Subcutaneous adipose tissue (tissue), 4 donors: ENCODE measurements around the gene RHO. TPM values are rescaled to one million over a fixed set of nuclear protein-coding genes. Genes with fewer than 3 reads are reported as not detected.

Experiments
- CTCF ChIP-seq: fragments of 450-650 bp; IDR thresholded peaks from one replicate; pipeline ENCODE4 v1.5.1; 2016; ENCODE audit warnings: low read depth, mild to moderate bottlenecking, control low read depth, antibody characterized with exemption, moderate library complexity
- total RNA-seq, 4 donors: library from RNA; depleted of rRNA; stranded (reverse); fragments of >200 nt; gene quantifications; one replicate each; pipeline ENCODE4 v1.1.0, GENCODE V29; 2016

Gene RHO
- total RNA-seq: not detected

DNA sequence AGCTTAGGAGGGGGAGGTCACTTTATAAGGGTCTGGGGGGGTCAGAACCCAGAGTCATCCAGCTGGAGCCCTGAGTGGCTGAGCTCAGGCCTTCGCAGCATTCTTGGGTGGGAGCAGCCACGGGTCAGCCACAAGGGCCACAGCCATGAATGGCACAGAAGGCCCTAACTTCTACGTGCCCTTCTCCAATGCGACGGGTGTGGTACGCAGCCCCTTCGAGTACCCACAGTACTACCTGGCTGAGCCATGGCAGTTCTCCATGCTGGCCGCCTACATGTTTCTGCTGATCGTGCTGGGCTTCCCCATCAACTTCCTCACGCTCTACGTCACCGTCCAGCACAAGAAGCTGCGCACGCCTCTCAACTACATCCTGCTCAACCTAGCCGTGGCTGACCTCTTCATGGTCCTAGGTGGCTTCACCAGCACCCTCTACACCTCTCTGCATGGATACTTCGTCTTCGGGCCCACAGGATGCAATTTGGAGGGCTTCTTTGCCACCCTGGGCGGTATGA, at the start of gene RHO:
TSS of gene RHO (plus strand) at position 51 of the 512 bp plus-strand sequence. CDS start at position 146, 95 bp downstream.
- TF ChIP-seq CTCF: no peak

DNA sequence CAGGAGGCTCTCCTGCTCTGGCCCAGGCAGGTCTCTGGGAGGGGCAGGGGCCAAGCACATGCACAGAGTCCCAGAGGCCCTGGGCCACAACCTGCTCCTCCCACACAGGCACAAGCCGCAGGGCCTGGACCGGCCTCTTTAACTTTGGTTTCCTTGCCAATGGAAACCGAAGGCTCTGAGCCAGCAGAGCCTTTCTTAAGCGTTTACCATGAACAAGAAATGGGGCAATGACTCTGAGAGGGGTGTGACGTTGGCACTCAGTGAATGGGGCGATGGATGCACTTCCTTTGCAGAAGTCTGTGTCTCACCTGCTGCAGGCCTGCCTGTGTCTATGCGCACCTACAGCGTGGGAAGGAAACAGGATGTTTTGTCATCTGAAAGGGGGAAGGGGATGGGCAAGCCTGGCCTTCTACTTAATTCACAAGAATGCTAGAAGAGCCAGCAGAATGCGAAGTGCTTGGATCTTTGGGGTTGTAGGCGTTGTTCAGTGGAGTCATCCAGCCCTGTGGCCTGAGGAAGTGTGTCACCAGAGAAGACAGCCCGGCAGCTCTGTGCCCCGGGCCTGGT, 46.6 kb upstream of the RHO start:
- TF ChIP-seq CTCF: no peak

- no peak for TF ChIP-seq CTCF
These were observed 45.7 kb upstream of the RHO start for GRCh38 chr3:129482721-129483120.

GRCh38 chr3:129483870-129484269, 44.6 kb upstream of the RHO start:
- no peak for TF ChIP-seq CTCF

GRCh38 chr3:129485721-129486663, 42.4 kb upstream of the RHO start:
- TF ChIP-seq CTCF: no peak

DNA sequence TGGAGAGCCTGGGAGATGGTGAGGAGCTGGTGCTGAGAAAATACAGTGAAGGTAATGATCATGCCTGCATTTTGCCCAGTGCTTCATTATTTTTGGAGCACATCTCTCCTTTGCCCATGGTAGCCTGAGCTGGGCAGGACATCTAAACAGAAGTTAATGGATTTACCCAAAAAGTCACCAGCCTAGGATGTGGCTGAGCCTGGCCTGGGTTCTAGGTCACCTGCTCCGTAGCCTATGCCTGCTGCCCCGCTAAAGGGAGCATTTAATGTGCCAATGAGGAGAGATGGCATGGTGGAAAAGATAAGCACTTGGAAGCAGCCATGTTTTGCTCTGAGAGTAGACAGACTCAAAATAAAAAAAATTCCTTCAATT, 41.8 kb upstream of the RHO start:
- no peak for TF ChIP-seq CTCF

DNA sequence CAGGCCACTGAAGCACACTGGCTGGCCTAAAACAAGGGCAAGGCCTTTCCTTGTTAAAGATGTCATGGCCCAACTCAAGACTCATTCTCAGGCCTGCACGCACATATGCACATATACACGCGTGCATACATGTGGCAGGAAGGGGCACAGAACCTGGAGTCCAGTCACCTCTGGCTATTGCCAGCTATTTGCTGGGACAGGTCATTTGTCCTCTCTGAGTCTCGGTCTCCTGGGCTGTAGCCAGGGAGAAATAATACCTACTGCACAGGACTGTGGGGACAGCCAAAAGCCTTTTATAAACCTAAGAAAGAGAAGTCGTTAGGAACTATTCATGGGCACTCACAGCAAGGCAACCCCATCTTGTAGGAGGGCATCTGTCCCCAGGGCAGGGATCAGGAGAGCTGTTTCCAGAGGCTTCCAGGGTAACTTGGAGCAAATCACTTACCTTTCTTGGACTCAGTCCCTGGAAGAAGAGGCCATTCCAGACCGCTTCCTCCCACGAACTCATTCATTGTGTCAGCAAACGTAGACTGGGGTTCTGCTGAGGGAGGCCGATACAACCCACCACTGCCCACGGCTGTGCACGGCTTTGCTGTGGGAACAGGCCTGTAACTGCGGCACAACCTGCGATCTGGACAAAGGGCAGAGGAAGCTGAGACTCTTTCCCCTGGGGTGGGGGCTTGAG, 41.1 kb upstream of the RHO start:
- no peak for TF ChIP-seq CTCF
